ENCODE results near the gene MRTO4. TPM values are rescaled to one million over a fixed set of nuclear protein-coding genes. Genes with fewer than 3 reads are reported as not detected.

MRTO4 gene
- total RNA-seq (100 to 1,000 TPM; 137 TPM), polyA plus RNA-seq (28.5 TPM)

DNA sequence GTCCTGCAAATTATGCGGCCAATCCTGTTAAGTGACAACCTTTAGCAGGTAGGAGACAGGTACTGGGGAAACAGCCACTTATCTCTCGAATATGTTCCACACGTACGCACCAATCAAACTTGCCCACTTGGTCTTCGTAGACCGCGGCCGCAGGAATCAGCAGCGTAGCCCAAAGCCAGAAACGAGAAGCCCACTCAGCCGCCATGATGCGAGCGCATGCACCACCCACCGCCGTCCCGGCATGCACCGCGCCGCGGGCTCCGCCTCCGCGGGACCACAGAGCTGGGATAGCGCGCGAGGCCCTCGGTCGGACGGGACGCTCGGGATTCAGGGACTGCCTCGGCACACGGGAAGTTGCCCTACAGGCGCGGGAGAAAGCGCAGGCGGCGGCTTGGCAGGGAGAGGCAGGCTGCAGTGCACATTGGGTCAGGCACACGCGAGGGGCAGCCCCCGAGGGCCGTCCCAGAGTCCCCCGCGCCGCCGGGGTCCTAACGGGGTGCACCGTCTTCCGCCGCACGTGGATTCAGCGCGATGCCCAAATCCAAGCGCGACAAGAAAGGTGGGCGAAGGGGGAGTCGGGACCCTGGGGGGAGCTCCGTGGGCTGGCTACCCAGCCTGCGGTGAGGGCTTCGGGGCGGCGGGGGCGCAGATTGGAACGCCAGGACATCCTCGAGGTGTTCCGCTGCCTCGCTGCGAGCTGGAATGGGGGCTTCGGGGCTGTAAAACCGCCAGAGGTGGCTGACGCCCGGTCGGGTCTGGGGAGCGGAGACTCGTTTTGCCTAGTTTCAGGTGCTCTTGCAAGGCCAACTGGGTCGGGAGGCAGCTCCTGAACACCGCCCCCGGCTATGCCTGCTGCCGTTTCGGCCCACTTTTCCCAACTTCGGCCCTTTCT is at the start of gene MRTO4, which contains the start of gene EMC1:
TSS of gene MRTO4 (plus strand) at position 501 of the 892 bp plus-strand sequence. CDS start at position 532, 31 bp downstream.
TSS of gene EMC1 (minus strand) at position 220 of the 892 bp plus-strand sequence. CDS start at position 205, 15 bp downstream.
- CTCF ChIA-PET: interaction anchor here (0.6 to 1.7 kb wide), 4 partner anchors 9 to 399 kb away, joined by 3 to 5 read pairs (median 4); no protein-coding TSS in a partner anchor
- peaks cover 0 to 29% (median 2%) of the 10 kb centered on the region in 3 donors for H3K36me3 Mint-ChIP-seq
- peaks cover 30 to 37% (median 32%) of the 10 kb centered on the region in 3 donors for H3K4me1 Mint-ChIP-seq
- Histone ChIP-seq H3K27ac (ENCODE audit: low read depth, low read length) (peak within 1 kb of the TSS; percentile 90), H3K36me3 (ENCODE audit: insufficient read depth, low read length) (peaks cover 4% of the 10 kb centered on the region), H3K4me3 (ENCODE audit: low read length) (peak within 1 kb of the TSS; percentile 73), H3K9me3 (ENCODE audit: low read length) (no peaks in the 10 kb centered on the region), H3K27me3 (ENCODE audit: insufficient read depth, low read length, poor library complexity, severe bottlenecking) (no peaks in the 10 kb centered on the region), H3K4me1 (ENCODE audit: insufficient read depth, low read length) (peaks cover 35% of the 10 kb centered on the region)
- peak within 1 kb of the TSS; percentile 91 to 97 (median 94) for H3K4me3 Mint-ChIP-seq
- H3K27me3 Mint-ChIP-seq: no peaks in the 10 kb centered on the region
- DNase-seq: peak; percentile 85 to 93 (median 88)
- H3K27ac Mint-ChIP-seq: peak within 1 kb of the TSS; percentile 92 to 98 (median 96)
- POLR2A ChIA-PET: interaction anchor here (0.6 kb wide), 1 partner anchor 345 kb away, joined by 3 read pairs; a partner anchor contains a TSS
- H3K9me3 Mint-ChIP-seq: no peaks in the 10 kb centered on the region

DNA sequence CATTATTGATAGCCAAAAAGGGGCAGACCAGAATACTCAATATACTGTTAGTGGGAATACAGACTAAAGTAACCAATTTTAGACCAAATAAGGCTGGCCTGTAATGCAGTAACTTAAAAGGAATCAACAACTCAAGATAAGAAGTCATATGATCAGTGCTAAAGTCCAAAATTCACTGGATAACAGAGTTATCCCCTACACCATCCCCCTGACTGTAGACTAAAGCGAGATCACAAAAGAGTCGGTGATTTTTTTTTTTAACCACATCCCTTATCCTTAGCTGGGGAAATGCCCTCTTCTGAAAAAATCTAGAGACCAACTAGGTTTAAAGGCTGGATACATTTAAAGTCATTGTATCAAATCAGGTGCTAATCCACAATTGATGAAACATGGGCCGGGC is 49.2 kb upstream of the MRTO4 start:
- peak overlapping the region in 7 of 8 donors; percentile 0 to 75 (median 18) for H3K27ac Mint-ChIP-seq
- ChIA-PET POLR2A (no interaction called here), CTCF (no interaction called here)
- Histone ChIP-seq H3K36me3 (ENCODE audit: insufficient read depth, low read length) (peaks cover 36% of the 10 kb centered on the region), H3K27ac (ENCODE audit: low read depth, low read length) (no peak overlapping the region), H3K4me3 (ENCODE audit: low read length) (no peak overlapping the region), H3K4me1 (ENCODE audit: insufficient read depth, low read length) (peaks cover 17% of the 10 kb centered on the region), H3K27me3 (ENCODE audit: insufficient read depth, low read length, poor library complexity, severe bottlenecking) (no peaks in the 10 kb centered on the region), H3K9me3 (ENCODE audit: low read length) (no peaks in the 10 kb centered on the region)
- H3K9me3 Mint-ChIP-seq: no peaks in the 10 kb centered on the region
- peaks cover 0 to 62% (median 18%) of the 10 kb centered on the region in 3 donors for H3K36me3 Mint-ChIP-seq
- H3K4me1 Mint-ChIP-seq: peaks cover 43 to 73% (median 50%) of the 10 kb centered on the region in 3 donors
- H3K27me3 Mint-ChIP-seq: no peaks in the 10 kb centered on the region
- peak in 1 of 5 donors; percentile 13 for DNase-seq
- no peak overlapping the region for H3K4me3 Mint-ChIP-seq

- peaks cover 25% of the 10 kb centered on the region for H3K36me3 ChIP-seq (ENCODE audit: insufficient read depth, low read length)
- no peaks in the 10 kb centered on the region for H3K9me3 Mint-ChIP-seq
- H3K4me3 Mint-ChIP-seq: no peak overlapping the region
- no peaks in the 10 kb centered on the region for H3K27me3 Mint-ChIP-seq
- H3K4me1 Mint-ChIP-seq: peaks cover 52 to 83% (median 60%) of the 10 kb centered on the region in 3 donors
- H3K9me3 ChIP-seq (ENCODE audit: low read length): no peaks in the 10 kb centered on the region
- no peak for DNase-seq
- POLR2A ChIA-PET: no interaction called here
- H3K27ac Mint-ChIP-seq: peak overlapping the region in 1 of 8 donors; percentile 65
- no peak overlapping the region for H3K27ac ChIP-seq (ENCODE audit: low read depth, low read length)
- H3K36me3 Mint-ChIP-seq: peaks cover 0 to 52% (median 15%) of the 10 kb centered on the region in 3 donors
- no peak overlapping the region for H3K4me3 ChIP-seq (ENCODE audit: low read length)
- no peaks in the 10 kb centered on the region for H3K27me3 ChIP-seq (ENCODE audit: insufficient read depth, low read length, poor library complexity, severe bottlenecking)
- H3K4me1 ChIP-seq (ENCODE audit: insufficient read depth, low read length): peaks cover 28% of the 10 kb centered on the region
- CTCF ChIA-PET: no interaction called here
These were observed 48.2 kb upstream of the MRTO4 start for GRCh38 chr1:19203440-19203839.

DNA sequence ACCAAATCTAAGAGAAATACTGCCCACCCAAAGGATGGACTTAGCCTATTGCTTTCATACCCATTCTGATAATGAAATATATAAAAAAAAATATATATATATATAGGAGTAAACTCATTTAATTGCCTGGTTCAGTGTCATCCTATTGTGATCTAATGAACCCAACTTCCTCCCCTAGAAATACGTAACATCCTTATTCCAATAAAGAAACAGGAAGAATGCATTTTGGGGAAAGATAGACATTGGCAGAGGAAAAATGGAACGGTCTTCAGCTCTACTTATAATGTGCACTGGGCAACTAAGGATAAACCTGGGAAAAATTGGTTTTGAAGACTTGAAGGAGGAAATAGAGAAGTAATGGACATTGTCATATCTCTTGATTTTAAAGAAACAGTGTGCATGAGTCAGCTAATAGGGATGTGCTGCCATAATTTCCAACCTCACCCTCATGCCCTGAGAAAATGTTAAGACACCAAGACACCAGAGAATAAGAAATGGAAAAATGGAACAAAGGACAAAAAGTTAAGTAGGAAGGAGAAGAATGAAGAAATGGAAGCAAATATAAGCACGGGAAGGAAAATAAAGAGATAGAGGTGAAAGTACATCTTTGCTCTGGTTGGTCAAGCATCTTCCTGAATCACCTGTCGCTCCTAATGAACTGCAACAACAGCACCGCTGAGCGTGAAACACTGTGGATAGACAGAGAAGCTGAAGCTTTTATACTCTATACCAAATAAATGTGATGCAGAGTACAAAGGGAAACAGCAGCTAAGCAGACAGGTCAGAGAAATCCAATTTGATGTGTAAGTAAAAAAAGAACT is 46.9 kb upstream of the MRTO4 start:
- H3K9me3 Mint-ChIP-seq: no peaks in the 10 kb centered on the region
- Histone ChIP-seq H3K4me1 (ENCODE audit: insufficient read depth, low read length) (peaks cover 37% of the 10 kb centered on the region), H3K36me3 (ENCODE audit: insufficient read depth, low read length) (peaks cover 16% of the 10 kb centered on the region), H3K4me3 (ENCODE audit: low read length) (no peak overlapping the region), H3K27ac (ENCODE audit: low read depth, low read length) (no peak overlapping the region), H3K9me3 (ENCODE audit: low read length) (no peaks in the 10 kb centered on the region), H3K27me3 (ENCODE audit: insufficient read depth, low read length, poor library complexity, severe bottlenecking) (no peaks in the 10 kb centered on the region)
- DNase-seq: no peak
- no peaks in the 10 kb centered on the region for H3K27me3 Mint-ChIP-seq
- CTCF ChIA-PET: no interaction called here
- H3K36me3 Mint-ChIP-seq: peaks cover 0 to 46% (median 10%) of the 10 kb centered on the region in 3 donors
- H3K4me1 Mint-ChIP-seq: peaks cover 64 to 90% (median 68%) of the 10 kb centered on the region in 3 donors
- H3K4me3 Mint-ChIP-seq: peak overlapping the region in 2 of 7 donors; percentile 16 to 29
- POLR2A ChIA-PET: interaction anchor here (0.7 kb wide), 1 partner anchor 1582 kb away, joined by 4 read pairs; no protein-coding TSS in a partner anchor
- H3K27ac Mint-ChIP-seq: peak overlapping the region in 4 of 8 donors; percentile 12 to 56 (median 34)

GRCh38 chr1:19205403-19205802 is 46.2 kb upstream of the MRTO4 start:
- Histone ChIP-seq H3K36me3 (ENCODE audit: insufficient read depth, low read length) (peaks cover 10% of the 10 kb centered on the region), H3K27ac (ENCODE audit: low read depth, low read length) (no peak overlapping the region), H3K4me1 (ENCODE audit: insufficient read depth, low read length) (peaks cover 37% of the 10 kb centered on the region), H3K4me3 (ENCODE audit: low read length) (no peak overlapping the region), H3K27me3 (ENCODE audit: insufficient read depth, low read length, poor library complexity, severe bottlenecking) (no peaks in the 10 kb centered on the region), H3K9me3 (ENCODE audit: low read length) (no peaks in the 10 kb centered on the region)
- no peak for DNase-seq
- CTCF ChIA-PET: no interaction called here
- Mint-ChIP-seq H3K4me3 (peak overlapping the region in 1 of 7 donors; percentile 12), H3K36me3 (peaks cover 0 to 43% (median 10%) of the 10 kb centered on the region in 3 donors), H3K27ac (peak overlapping the region in 3 of 8 donors; percentile 10 to 56 (median 33)), H3K9me3 (no peaks in the 10 kb centered on the region), H3K27me3 (peaks cover 0 to 2% of the 10 kb centered on the region in 2 donors), H3K4me1 (peaks cover 67 to 90% (median 73%) of the 10 kb centered on the region in 3 donors)
- POLR2A ChIA-PET: interaction anchor here (0.7 kb wide), 1 partner anchor 1581 kb away, joined by 4 read pairs; no protein-coding TSS in a partner anchor

- Mint-ChIP-seq H3K27me3 (peaks cover 0 to 2% of the 10 kb centered on the region in 2 donors), H3K4me1 (peaks cover 71 to 91% (median 77%) of the 10 kb centered on the region in 3 donors), H3K36me3 (peaks cover 0 to 43% (median 10%) of the 10 kb centered on the region in 3 donors), H3K9me3 (no peaks in the 10 kb centered on the region), H3K27ac (peak overlapping the region in 3 of 8 donors; percentile 9 to 33 (median 23)), H3K4me3 (peak overlapping the region in 1 of 7 donors; percentile 12)
- no peak overlapping the region for H3K27ac ChIP-seq (ENCODE audit: low read depth, low read length)
- CTCF ChIA-PET: no interaction called here
- no peaks in the 10 kb centered on the region for H3K9me3 ChIP-seq (ENCODE audit: low read length)
- no peak overlapping the region for H3K4me3 ChIP-seq (ENCODE audit: low read length)
- peaks cover 8% of the 10 kb centered on the region for H3K36me3 ChIP-seq (ENCODE audit: insufficient read depth, low read length)
- DNase-seq: no peak
- POLR2A ChIA-PET: no interaction called here
- H3K4me1 ChIP-seq (ENCODE audit: insufficient read depth, low read length): peaks cover 38% of the 10 kb centered on the region
- H3K27me3 ChIP-seq (ENCODE audit: insufficient read depth, low read length, poor library complexity, severe bottlenecking): no peaks in the 10 kb centered on the region
These were observed 45.8 kb upstream of the MRTO4 start for GRCh38 chr1:19205845-19206244.

GRCh38 chr1:19206947-19207346 is 44.7 kb upstream of the MRTO4 start:
- no peak overlapping the region for H3K4me3 ChIP-seq (ENCODE audit: low read length)
- H3K27me3 ChIP-seq (ENCODE audit: insufficient read depth, low read length, poor library complexity, severe bottlenecking): no peaks in the 10 kb centered on the region
- peak overlapping the region in 4 of 8 donors; percentile 5 to 25 (median 16) for H3K27ac Mint-ChIP-seq
- ChIA-PET CTCF (no interaction called here), POLR2A (interaction anchor here (0.7 kb wide), 1 partner anchor 132 kb away, joined by 3 read pairs; no protein-coding TSS in a partner anchor)
- peaks cover 0 to 34% (median 7%) of the 10 kb centered on the region in 3 donors for H3K36me3 Mint-ChIP-seq
- peaks cover 77 to 91% (median 85%) of the 10 kb centered on the region in 3 donors for H3K4me1 Mint-ChIP-seq
- H3K27ac ChIP-seq (ENCODE audit: low read depth, low read length): no peak overlapping the region
- no peaks in the 10 kb centered on the region for H3K9me3 Mint-ChIP-seq
- peaks cover 0 to 2% of the 10 kb centered on the region in 2 donors for H3K27me3 Mint-ChIP-seq
- no peaks in the 10 kb centered on the region for H3K36me3 ChIP-seq (ENCODE audit: insufficient read depth, low read length)
- peaks cover 49% of the 10 kb centered on the region for H3K4me1 ChIP-seq (ENCODE audit: insufficient read depth, low read length)
- no peaks in the 10 kb centered on the region for H3K9me3 ChIP-seq (ENCODE audit: low read length)
- DNase-seq: no peak
- H3K4me3 Mint-ChIP-seq: peak overlapping the region in 6 of 7 donors; percentile 4 to 70 (median 19)

Data from CD8-positive, alpha-beta memory T cell (primary cell).